H1 (cell line): ENCODE measurements around the gene TMEM59L. TPM values are rescaled to one million over a fixed set of nuclear protein-coding genes. Genes with fewer than 3 reads are reported as not detected.

ENCODE experiments used
- CTCF ChIA-PET: fragments of 300-600 bp; sonication (Branson Sonifier 250); formaldehyde crosslinking; loops from one replicate; lab custom pipeline; 2021; ENCODE audit not compliant: partially characterized antibody; lab: Charles Lee
- POLR2A ChIA-PET: fragments of 300-600 bp; sonication (Branson Sonifier 250); formaldehyde crosslinking; loops from one replicate; lab custom pipeline; 2021; ENCODE audit warnings: inconsistent platforms; ENCODE audit not compliant: partially characterized antibody; lab: Charles Lee
- DNase-seq, 2 experiments: peaks; one replicate each; pipeline versions ENCODE4 v3.0.0 to v3.0.0-alpha.2; 2010 to 2022; ENCODE audit warnings: low spot score in 2 of 2, low read depth in 1 of 2, mixed read lengths in 1 of 2
- FAIRE-seq: peaks from 2 replicates; lab custom pipeline; 2011; peaks lifted over from hg19 to GRCh38; lab: Jason Lieb, UNC
- H2AFZ ChIP-seq: 2 replicates; pipeline ENCODE4 v1.8.1; 2012; ENCODE audit warnings: low read length, inconsistent platforms
- H2AK5ac ChIP-seq: 2 replicates; pipeline ENCODE4 v1.6.1; 2013; ENCODE audit warnings: low read depth, low read length
- H2BK120ac ChIP-seq: replicated peaks from 2 replicates; pipeline ENCODE3; 2013; ENCODE audit warnings: low read depth, low read length, inconsistent platforms
- H2BK12ac ChIP-seq: 2 replicates; pipeline ENCODE4 v1.6.1; 2013; ENCODE audit warnings: low read depth, low read length
- H2BK15ac ChIP-seq: 2 replicates; pipeline ENCODE4 v1.6.1; 2013; ENCODE audit warnings: low read length
- H2BK20ac ChIP-seq: 2 replicates; pipeline ENCODE4 v1.6.1; 2013; ENCODE audit warnings: low read length
- H2BK5ac ChIP-seq: 2 replicates; pipeline ENCODE4 v1.6.1; 2013; ENCODE audit warnings: low read depth, low read length
- H3K14ac ChIP-seq: 2 replicates; pipeline ENCODE4 v1.6.1; 2013; ENCODE audit warnings: inconsistent platforms; ENCODE audit not compliant: insufficient read length
- H3K18ac ChIP-seq: 2 replicates; pipeline ENCODE4 v1.6.1; 2013; ENCODE audit warnings: low read length; ENCODE audit errors: extremely low read depth
- H3K23ac ChIP-seq: 2 replicates; pipeline ENCODE4 v1.6.1; 2013; ENCODE audit warnings: inconsistent platforms; ENCODE audit not compliant: insufficient read length
- H3K23me2 ChIP-seq: 2 replicates; pipeline ENCODE4 v1.6.1; 2013; ENCODE audit warnings: low read depth, low read length
- H3K27ac ChIP-seq: 2 replicates; pipeline ENCODE4 v1.6.1; 2011; ENCODE audit warnings: low read depth, low read length, inconsistent platforms
- H3K27me3 ChIP-seq, 4 experiments: replicated peaks in 1 of 4; 1 replicate in 1 of 4; 2 replicates in 3 of 4; pipeline versions ENCODE4 v1.6.1 to v1.8.1; 2011 to 2013; ENCODE audit warnings: low read length in 3 of 4, mild to moderate bottlenecking in 3 of 4, inconsistent platforms in 2 of 4, mixed read lengths in 2 of 4, moderate library complexity in 1 of 4; ENCODE audit not compliant: control insufficient read depth in 3 of 4, insufficient read depth in 3 of 4; ENCODE audit errors: extremely low read depth in 1 of 4
- H3K36me3 ChIP-seq, 4 experiments: 2 replicates each; pipeline versions ENCODE4 v1.6.1 to v1.8.1; 2011 to 2013; ENCODE audit warnings: mild to moderate bottlenecking in 4 of 4, low read length in 3 of 4, moderate library complexity in 2 of 4, control low read depth in 1 of 4, inconsistent platforms in 1 of 4; ENCODE audit not compliant: insufficient read depth in 4 of 4, control insufficient read depth in 2 of 4
- H3K4ac ChIP-seq: replicated peaks from 2 replicates; pipeline ENCODE3; 2013; ENCODE audit warnings: low read length, low read depth, mixed read lengths, inconsistent platforms; ENCODE audit not compliant: insufficient read length
- H3K4me1 ChIP-seq, 4 experiments: replicated peaks in 1 of 4; 1 replicate in 1 of 4; 2 replicates in 3 of 4; pipeline versions ENCODE4 v1.6.1 to v1.8.1; 2011 to 2013; ENCODE audit warnings: low read length in 3 of 4, inconsistent platforms in 2 of 4, mixed read lengths in 1 of 4; ENCODE audit not compliant: insufficient read depth in 4 of 4, control insufficient read depth in 3 of 4
- H3K4me2 ChIP-seq, 2 experiments: 2 replicates each; pipeline versions ENCODE4 v1.6.1 to v1.8.1; 2011 to 2013; ENCODE audit warnings: low read depth in 2 of 2, low read length in 2 of 2, control low read depth in 1 of 2, inconsistent platforms in 1 of 2, mild to moderate bottlenecking in 1 of 2; ENCODE audit not compliant: insufficient read depth in 1 of 2
- H3K4me3 ChIP-seq, 4 experiments: fragments of 200-600, 300-600 bp in 1 of 4; sonication (generic), shearing (Covaris generic), sonication (Bioruptor Twin) in 1 of 4; 2 replicates each; pipeline versions ENCODE4 v1.5.1 to v1.8.1; 2011 to 2016; ENCODE audit warnings: low read length in 4 of 4, low read depth in 3 of 4, control low read depth in 2 of 4, inconsistent platforms in 2 of 4, mild to moderate bottlenecking in 2 of 4, mixed read lengths in 1 of 4, moderate library complexity in 1 of 4; ENCODE audit not compliant: insufficient read depth in 2 of 4; ENCODE audit errors: extremely low read depth in 1 of 4
- H3K56ac ChIP-seq: replicated peaks from 2 replicates; pipeline ENCODE3; 2013; ENCODE audit warnings: low read depth, mild to moderate bottlenecking, mixed read lengths, low read length, inconsistent platforms; ENCODE audit not compliant: insufficient read length
- H3K79me1 ChIP-seq: 2 replicates; pipeline ENCODE4 v1.6.1; 2013; ENCODE audit warnings: low read depth, low read length, control low read depth
- H3K79me2 ChIP-seq, 2 experiments: 2 replicates each; pipeline versions ENCODE4 v1.6.1 to v1.8.1; 2012 to 2013; ENCODE audit warnings: low read length in 2 of 2, mild to moderate bottlenecking in 2 of 2, inconsistent platforms in 1 of 2; ENCODE audit not compliant: insufficient read depth in 2 of 2, control insufficient read depth in 1 of 2
- H3K9ac ChIP-seq, 4 experiments: replicated peaks in 1 of 4; 1 replicate in 1 of 4; 2 replicates in 3 of 4; pipeline versions ENCODE4 v1.6.1 to v1.8.1; 2011 to 2013; ENCODE audit warnings: low read depth in 3 of 4, low read length in 3 of 4, control low read depth in 2 of 4, mild to moderate bottlenecking in 2 of 4, moderate library complexity in 2 of 4, inconsistent platforms in 1 of 4; ENCODE audit errors: extremely low read depth in 1 of 4
- H3K9me3 ChIP-seq, 2 experiments: 2 replicates each; pipeline versions ENCODE4 v1.6.1 to v1.8.1; 2012 to 2013; ENCODE audit warnings: mild to moderate bottlenecking in 2 of 2, moderate library complexity in 2 of 2, control low read depth in 1 of 2, inconsistent platforms in 1 of 2, low read depth in 1 of 2, low read length in 1 of 2, mixed read lengths in 1 of 2; ENCODE audit not compliant: insufficient read depth in 2 of 2
- H4K20me1 ChIP-seq, 2 experiments: replicated peaks in 1 of 2; 2 replicates each; pipeline versions ENCODE3 to v1.8.1; 2011 to 2013; ENCODE audit warnings: inconsistent platforms in 2 of 2, low read length in 2 of 2, mild to moderate bottlenecking in 1 of 2; ENCODE audit not compliant: insufficient read depth in 2 of 2, control insufficient read depth in 1 of 2
- H4K5ac ChIP-seq: 2 replicates; pipeline ENCODE4 v1.6.1; 2013; ENCODE audit warnings: low read length, low read depth, mixed read lengths, inconsistent platforms; ENCODE audit not compliant: insufficient read length
- H4K8ac ChIP-seq: 2 replicates; pipeline ENCODE4 v1.8.0; 2013; ENCODE audit warnings: mild to moderate bottlenecking, moderate library complexity, low read length, inconsistent platforms; ENCODE audit not compliant: insufficient read depth; ENCODE audit errors: extremely low read depth
- H4K91ac ChIP-seq: replicated peaks from 2 replicates; pipeline ENCODE3; 2013; ENCODE audit warnings: low read length, mixed read lengths, inconsistent platforms; ENCODE audit not compliant: insufficient read length
- WGBS, 2 experiments: shearing (Covaris generic) in 1 of 2; methylation state at CpG; one replicate each; pipeline versions ENCODE4 v1.1.6 to v1.1.7; 2013 to 2015; ENCODE audit warnings: low lambda C conversion rate in 2 of 2, mixed read lengths in 2 of 2, inconsistent platforms in 1 of 2, low coverage in 1 of 2, missing lambda C conversion rate in 1 of 2; ENCODE audit not compliant: insufficient replicate concordance in 2 of 2, insufficient coverage in 1 of 2, insufficient read length in 1 of 2; ENCODE audit errors: extremely low coverage in 1 of 2, missing lambda C conversion rate in 1 of 2; 5-methylcytosine and 5-hydroxymethylcytosine counted together
- polyA plus RNA-seq, 7 experiments: library from polyadenylated mRNA; depleted of rRNA in 3 of 7; stranded (reverse) in 5 of 7; unstranded in 2 of 7; fragments of >200 nt in 5 of 7; fragments of 200-250 nt in 2 of 7; gene quantifications; 1 replicate in 5 of 7; 2 replicates in 1 of 7; 4 replicates in 1 of 7; pipeline versions ENCODE4 v1.2.1 to v1.2.3, GENCODE V29; 2011 to 2013; ENCODE audit warnings: missing spikeins in 2 of 7, mixed read lengths in 2 of 7
- total RNA-seq: library from RNA; stranded (reverse); fragmentation: NEBNext Ultra II Directional; extraction: Animal tissue kit (Norgen Biotek cat#: 25700); gene quantifications from 2 replicates; pipeline ENCODE4 v1.2.1, GENCODE V29; 2021

Gene TMEM59L
- total and polyA plus RNA-seq, 2 of the 8 experiments (the other 6 are each of a cell fraction or from before 2014, with no cell fraction given) = 4.0 to 12.2 TPM

GRCh38 chr19:18656337-18657086, 43.8 kb downstream of the TMEM59L start:
- ChIA-PET CTCF (interaction anchor here (0.9 to 1.5 kb wide), 2 partner anchors 90 to 206 kb away, joined by 3 to 4 read pairs; no protein-coding TSS in a partner anchor), POLR2A (interaction anchor here (1.6 kb wide), 1 partner anchor 9 kb away, joined by 4 read pairs; no protein-coding TSS in a partner anchor)
- no peak for FAIRE-seq
- H2BK20ac ChIP-seq = no peak overlapping the region
- no peak overlapping the region for H4K8ac ChIP-seq
- peaks cover 4 to 30% of the 10 kb centered on the region in 2 experiments for H4K20me1 ChIP-seq
- 86% methylated on average over 18 of the region's 19 CpGs; no CpG with 5 or more reads in 1 of the 2 experiments for WGBS, 2 experiments
- no peak overlapping the region for H3K4ac ChIP-seq
- H2AFZ ChIP-seq = no peak overlapping the region
- no peak overlapping the region for H3K56ac ChIP-seq
- peaks cover 13% of the 10 kb centered on the region; the same call in 1 of the 2 replicates for H3K23me2 ChIP-seq
- H4K91ac ChIP-seq = no peak overlapping the region
- H2BK5ac ChIP-seq = no peak overlapping the region
- no peak overlapping the region for H3K14ac ChIP-seq
- H3K9me3 ChIP-seq = no peaks in the 10 kb centered on the region
- no peak overlapping the region for H2BK15ac ChIP-seq
- H3K36me3 ChIP-seq = no peaks in the 10 kb centered on the region
- H2BK120ac ChIP-seq = no peak overlapping the region
- H3K27me3 ChIP-seq = peaks cover 0 to 4% (median 0%) of the 10 kb centered on the region in 4 experiments; a peak in 1 of 7 replicates
- no peak overlapping the region for H3K18ac ChIP-seq
- H3K4me2 ChIP-seq = no peak overlapping the region
- H3K23ac ChIP-seq = no peak overlapping the region
- H3K79me2 ChIP-seq = no peaks in the 10 kb centered on the region; a peak in 1 of 4 replicates
- H3K9ac ChIP-seq = no peak overlapping the region
- no peak overlapping the region for H4K5ac ChIP-seq
- DNase-seq = no peak
- peaks cover 9% of the 10 kb centered on the region for H3K79me1 ChIP-seq
- H2BK12ac ChIP-seq = 0 out of 2 replicates have a peak overlapping the region, but pooled peaks have one; percentile 27
- H2AK5ac ChIP-seq = no peak overlapping the region
- no peak overlapping the region for H3K4me3 ChIP-seq
- H3K4me1 ChIP-seq = peaks cover 0 to 9% (median 5%) of the 10 kb centered on the region in 4 experiments; a peak in 5 of 7 replicates
- no peak overlapping the region for H3K27ac ChIP-seq
